Esophagus muscularis mucosa (tissue), 4 donors: ENCODE results near the gene DCC. TPM values are rescaled to one million over a fixed set of nuclear protein-coding genes. Genes with fewer than 3 reads are reported as not detected.

Experiments
- DNase-seq: peaks from one replicate; pipeline ENCODE4 v3.0.0-alpha.2; 2017; ENCODE audit errors: extremely low spot score
- H3K27ac ChIP-seq, 4 donors: fragments of 200-600 bp; sonication (generic); replicated peaks in 1 of 4; 1 replicate in 3 of 4; 2 replicates in 1 of 4; pipeline ENCODE4 v1.5.1; 2016 to 2019; ENCODE audit warnings: mild to moderate bottlenecking in 1 of 4
- H3K27me3 ChIP-seq, 4 donors: fragments of 200-600 bp; sonication (generic); one replicate each; pipeline versions ENCODE4 v1.5.1 to v1.6.0; 2016 to 2019
- H3K36me3 ChIP-seq, 4 donors: fragments of 200-600 bp; sonication (generic); one replicate each; pipeline ENCODE4 v1.5.1; 2016 to 2019
- H3K4me1 ChIP-seq, 4 donors: fragments of 200-600 bp; sonication (generic); one replicate each; pipeline ENCODE4 v1.5.1; 2016 to 2019
- H3K4me3 ChIP-seq, 4 donors: fragments of 200-600 bp; sonication (generic); 1 replicate in 2 of 4; 2 replicates in 2 of 4; pipeline ENCODE4 v1.5.1; 2016 to 2019; ENCODE audit warnings: mild to moderate bottlenecking in 4 of 4, moderate library complexity in 1 of 4
- H3K9me3 ChIP-seq, 4 donors: fragments of 200-600 bp; sonication (generic); 1 replicate in 3 of 4; 2 replicates in 1 of 4; pipeline ENCODE4 v1.5.1; 2016 to 2019
- CTCF ChIP-seq, 3 experiments: fragments of 200-600 bp in 2 of 3; fragments of 450-650 bp in 1 of 3; sonication (generic) in 2 of 3; IDR thresholded peaks; one replicate each; pipeline ENCODE4 v1.5.1; 2017 to 2019; ENCODE audit warnings: antibody characterized with exemption in 3 of 3, mild to moderate bottlenecking in 2 of 3, moderate library complexity in 1 of 3
- EP300 ChIP-seq: sonication (generic); formaldehyde crosslinking; IDR thresholded peaks from one replicate; pipeline ENCODE4 v1.6.1; 2017; ENCODE audit warnings: antibody characterized with exemption
- POLR2A ChIP-seq: fragments of 450-650 bp; IDR thresholded peaks from one replicate; pipeline ENCODE4 v1.6.1; 2017; ENCODE audit warnings: antibody characterized with exemption, moderate library complexity, mild to moderate bottlenecking, low read depth
- POLR2AphosphoS5 ChIP-seq, 2 donors: sonication (generic); formaldehyde crosslinking; IDR thresholded peaks; one replicate each; pipeline ENCODE4 v1.6.1; 2017; ENCODE audit warnings: antibody characterized with exemption in 2 of 2
- WGBS: methylation state at CpG from one replicate; pipeline ENCODE4 v1.1.5; 2018; 5-methylcytosine and 5-hydroxymethylcytosine counted together
- intact Hi-C: fragments of 100-400 bp; cut with DNase I; formaldehyde crosslinking; loops from one replicate; pipeline ENCODE4 v1.15.1; 2023
- total RNA-seq, 4 donors: library from RNA; depleted of rRNA; stranded (reverse); fragments of >200 nt; gene quantifications; one replicate each; pipeline versions ENCODE4 v1.1.0 to v1.2.1, GENCODE V29; 2016

The DCC gene
- total RNA-seq, 4 donors from 2014 or later, result 0.46 to 0.99 (median 0.83) TPM; not detected in 1

GRCh38 chr18:52468496-52468895, 128.5 kb downstream of the DCC start:
- Histone ChIP-seq H3K4me1 (no peaks in the 10 kb centered on the region), H3K27me3 (no peaks in the 10 kb centered on the region), H3K36me3 (no peaks in the 10 kb centered on the region), H3K4me3 (no peak overlapping the region), H3K9me3 (no peaks in the 10 kb centered on the region), H3K27ac (no peak overlapping the region)
- TF ChIP-seq EP300 (no peak), CTCF (IDR thresholded peaks at IDR 0.05) (no peak), POLR2AphosphoS5 (IDR thresholded peaks at IDR 0.05) (no peak), POLR2A (no peak)
- 82% methylated on average over 1 of the region's 1 CpG for WGBS
- intact Hi-C loops, result no loop called here
- no peak for DNase-seq

- Histone ChIP-seq H3K36me3 (no peaks in the 10 kb centered on the region), H3K27me3 (no peaks in the 10 kb centered on the region), H3K27ac (no peak overlapping the region), H3K4me3 (no peak overlapping the region), H3K9me3 (no peaks in the 10 kb centered on the region), H3K4me1 (no peaks in the 10 kb centered on the region)
- DNase-seq, result no peak
- WGBS, result 65% methylated on average over 3 of the region's 3 CpGs
- intact Hi-C loops, result no loop called here
- TF ChIP-seq POLR2AphosphoS5 (IDR thresholded peaks at IDR 0.05), result no peak
Measured at GRCh38 chr18:52475325-52475724, 135.3 kb downstream of the DCC start.

GRCh38 chr18:52481116-52481515, 141.1 kb downstream of the DCC start:
- WGBS, result 90% methylated on average over 6 of the region's 6 CpGs
- no peaks in the 10 kb centered on the region for H3K9me3 ChIP-seq
- H3K27ac ChIP-seq, result no peak overlapping the region
- intact Hi-C loops, result no loop called here
- no peaks in the 10 kb centered on the region for H3K36me3 ChIP-seq
- no peaks in the 10 kb centered on the region for H3K27me3 ChIP-seq
- DNase-seq, result no peak
- H3K4me1 ChIP-seq, result no peaks in the 10 kb centered on the region
- no peak overlapping the region for H3K4me3 ChIP-seq
- TF ChIP-seq CTCF (IDR thresholded peaks at IDR 0.05), result no peak
- TF ChIP-seq EP300, result no peak

GRCh38 chr18:52484977-52485376, 145.0 kb downstream of the DCC start:
- 70% methylated on average over 2 of the region's 2 CpGs for WGBS
- no peaks in the 10 kb centered on the region for H3K9me3 ChIP-seq
- intact Hi-C loops, result no loop called here
- H3K27me3 ChIP-seq, result no peaks in the 10 kb centered on the region
- TF ChIP-seq POLR2AphosphoS5 (IDR thresholded peaks at IDR 0.05), result no peak
- no peaks in the 10 kb centered on the region for H3K4me1 ChIP-seq
- no peaks in the 10 kb centered on the region for H3K36me3 ChIP-seq
- H3K4me3 ChIP-seq, result no peak overlapping the region
- H3K27ac ChIP-seq, result no peak overlapping the region
- no peak for DNase-seq

GRCh38 chr18:52486052-52486451, 146.1 kb downstream of the DCC start:
- H3K9me3 ChIP-seq, result no peaks in the 10 kb centered on the region
- H3K27me3 ChIP-seq, result no peaks in the 10 kb centered on the region
- H3K36me3 ChIP-seq, result no peaks in the 10 kb centered on the region
- 89% methylated on average over 6 of the region's 6 CpGs for WGBS
- TF ChIP-seq EP300 (no peak), POLR2A (no peak), CTCF (IDR thresholded peaks at IDR 0.05) (no peak), POLR2AphosphoS5 (IDR thresholded peaks at IDR 0.05) (no peak)
- no peak overlapping the region for H3K27ac ChIP-seq
- H3K4me3 ChIP-seq, result no peak overlapping the region
- no peak for DNase-seq
- intact Hi-C loops, result no loop called here
- no peaks in the 10 kb centered on the region for H3K4me1 ChIP-seq
